Activated gamma-delta T cell (primary cell): ENCODE results near the gene KRTAP12-1.

ENCODE experiments used
- DNase-seq: peaks from one replicate; lab custom pipeline; 2025; lab: John Stamatoyannopoulos, UW
- total RNA-seq, 2 donors: gene quantifications; one replicate each; lab custom pipeline; 2026; lab: John Stamatoyannopoulos, UW

The KRTAP12-1 gene
- 0 reads per million in 2 donors for total RNA-seq

- no peak for DNase-seq
These were observed at the start of gene KRTAP12-1 for GRCh38 chr21:44681861-44682579. Gene KRTAP12-1, minus strand, starts transcription at chr21:44682163. Its CDS starts 40 bp downstream, at chr21:44682123.

- DNase-seq, result no peak
These were observed 49.1 kb upstream of the KRTAP12-1 start for GRCh38 chr21:44730951-44731579.

- no peak for DNase-seq
These were observed 48.0 kb upstream of the KRTAP12-1 start for GRCh38 chr21:44730028-44730395.

- DNase-seq, result no peak
These were observed 47.5 kb upstream of the KRTAP12-1 start for GRCh38 chr21:44729336-44730027.

- no peak for DNase-seq
These were observed 46.8 kb upstream of the KRTAP12-1 start for GRCh38 chr21:44728716-44729115.

- no peak for DNase-seq
These were observed 45.8 kb upstream of the KRTAP12-1 start for GRCh38 chr21:44727757-44728156.

- DNase-seq, result no peak
These were observed 45.4 kb upstream of the KRTAP12-1 start for GRCh38 chr21:44727321-44727720.

- DNase-seq, result no peak
These were observed 44.9 kb upstream of the KRTAP12-1 start for GRCh38 chr21:44726826-44727225.

GRCh38 chr21:44724926-44725325, 43.0 kb upstream of the KRTAP12-1 start:
- DNase-seq, result no peak

GRCh38 chr21:44724196-44724595, 42.2 kb upstream of the KRTAP12-1 start:
- DNase-seq, result no peak

GRCh38 chr21:44723177-44724131, 41.5 kb upstream of the KRTAP12-1 start:
- DNase-seq, result no peak

GRCh38 chr21:44722731-44723130, 40.8 kb upstream of the KRTAP12-1 start:
- DNase-seq, result no peak

GRCh38 chr21:44720170-44720569, 38.2 kb upstream of the KRTAP12-1 start:
- no peak for DNase-seq

GRCh38 chr21:44718571-44718970, 36.6 kb upstream of the KRTAP12-1 start:
- no peak for DNase-seq

GRCh38 chr21:44718093-44718492, 36.1 kb upstream of the KRTAP12-1 start:
- no peak for DNase-seq

- DNase-seq, result no peak
These were observed 35.0 kb upstream of the KRTAP12-1 start for GRCh38 chr21:44716984-44717383.

- no peak for DNase-seq
These were observed 32.9 kb upstream of the KRTAP12-1 start for GRCh38 chr21:44714905-44715304.

- no peak for DNase-seq
These were observed 31.9 kb upstream of the KRTAP12-1 start for GRCh38 chr21:44713846-44714245.

- no peak for DNase-seq
These were observed 31.2 kb upstream of the KRTAP12-1 start for GRCh38 chr21:44713130-44713529.

- DNase-seq, result no peak
These were observed 30.5 kb upstream of the KRTAP12-1 start for GRCh38 chr21:44712203-44713028.
